Measurements from ENCODE around the gene ZBTB20. TPM values are rescaled to one million over a fixed set of nuclear protein-coding genes. Genes with fewer than 3 reads are reported as not detected.

ZBTB20 gene
- total RNA-seq, 1 experiment from 2014 or later, result 10.7 TPM

DNA sequence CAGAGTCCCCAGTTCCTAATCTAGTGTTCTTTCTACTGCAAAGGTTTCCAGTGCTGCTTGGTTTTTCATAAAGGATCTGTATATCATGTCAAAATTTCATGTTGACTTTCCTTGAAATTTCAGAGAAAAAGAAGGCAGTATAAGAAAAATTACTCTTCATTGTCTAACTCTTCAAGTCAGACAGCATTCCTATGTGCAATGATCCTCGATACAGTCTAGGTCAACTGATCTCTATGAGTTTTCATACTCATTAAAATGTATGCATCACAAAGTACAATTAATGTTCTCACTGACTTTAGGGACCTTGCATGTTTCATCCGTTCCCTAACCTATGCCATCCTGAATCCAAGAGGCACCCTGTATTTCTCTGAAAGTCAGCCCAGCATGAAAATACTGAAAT lies 317.3 kb downstream of the ZBTB20 start:
- TF ChIP-seq, protein P1, sequence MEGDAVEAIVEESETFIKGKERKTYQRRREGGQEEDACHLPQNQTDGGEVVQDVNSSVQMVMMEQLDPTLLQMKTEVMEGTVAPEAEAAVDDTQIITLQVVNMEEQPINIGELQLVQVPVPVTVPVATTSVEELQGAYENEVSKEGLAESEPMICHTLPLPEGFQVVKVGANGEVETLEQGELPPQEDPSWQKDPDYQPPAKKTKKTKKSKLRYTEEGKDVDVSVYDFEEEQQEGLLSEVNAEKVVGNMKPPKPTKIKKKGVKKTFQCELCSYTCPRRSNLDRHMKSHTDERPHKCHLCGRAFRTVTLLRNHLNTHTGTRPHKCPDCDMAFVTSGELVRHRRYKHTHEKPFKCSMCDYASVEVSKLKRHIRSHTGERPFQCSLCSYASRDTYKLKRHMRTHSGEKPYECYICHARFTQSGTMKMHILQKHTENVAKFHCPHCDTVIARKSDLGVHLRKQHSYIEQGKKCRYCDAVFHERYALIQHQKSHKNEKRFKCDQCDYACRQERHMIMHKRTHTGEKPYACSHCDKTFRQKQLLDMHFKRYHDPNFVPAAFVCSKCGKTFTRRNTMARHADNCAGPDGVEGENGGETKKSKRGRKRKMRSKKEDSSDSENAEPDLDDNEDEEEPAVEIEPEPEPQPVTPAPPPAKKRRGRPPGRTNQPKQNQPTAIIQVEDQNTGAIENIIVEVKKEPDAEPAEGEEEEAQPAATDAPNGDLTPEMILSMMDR (IDR thresholded peaks at IDR 0.05; ENCODE audit: unreplicated experiment), result no peak
- Mint-ChIP-seq H3K4me3 (ENCODE audit: unreplicated experiment) (no peak overlapping the region), H3K27ac (ENCODE audit: low read depth, unreplicated experiment) (no peak overlapping the region), H3K27me3 (ENCODE audit: insufficient read depth, unreplicated experiment) (no peaks in the 10 kb centered on the region), H3K9me3 (ENCODE audit: unreplicated experiment) (no peaks in the 10 kb centered on the region), H3K36me3 (ENCODE audit: insufficient read depth, unreplicated experiment) (no peaks in the 10 kb centered on the region), H3K4me1 (ENCODE audit: insufficient read depth, unreplicated experiment) (no peaks in the 10 kb centered on the region)
- intact Hi-C loops (cut with micrococcal nuclease), result loop anchor here (5.0 to 10.0 kb wide), 2 partner anchors 605 to 988 kb away; no protein-coding TSS in a partner anchor
- CTCF ChIA-PET, result interaction anchor here (0.9 to 1.4 kb wide), 4 partner anchors 10 to 985 kb away, joined by 3 to 8 read pairs (median 4); no protein-coding TSS in a partner anchor
- DNase-seq (ENCODE audit: unreplicated experiment), result no peak
- BruUV-seq (replicated peaks), result no TSS peak
- POLR2A ChIA-PET, result interaction anchor here (0.6 kb wide), 1 partner anchor 9 kb away, joined by 3 read pairs; no protein-coding TSS in a partner anchor

DNA sequence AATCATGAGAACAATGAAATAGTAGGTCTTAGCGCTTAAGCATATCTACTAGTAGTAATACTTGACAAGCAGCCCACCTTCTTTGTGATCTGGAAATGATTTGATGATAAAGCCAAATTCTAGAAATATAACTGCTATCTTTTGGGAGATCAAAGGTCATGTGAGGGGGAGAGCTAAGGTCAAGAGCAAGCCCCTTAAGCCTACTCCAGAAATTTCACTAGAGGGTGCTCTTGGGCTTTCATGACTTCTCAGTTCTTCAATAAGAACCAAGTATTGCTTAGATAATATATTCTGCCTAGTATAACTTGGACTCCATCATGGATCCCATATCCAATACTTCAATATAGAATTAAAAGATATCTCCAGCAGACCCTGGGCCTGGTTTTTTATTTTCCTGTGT lies 319.6 kb downstream of the ZBTB20 start:
- peak; percentile 50 for DNase-seq (ENCODE audit: unreplicated experiment)
- intact Hi-C loops (cut with micrococcal nuclease), result loop anchor here (1.0 to 10.0 kb wide), 7 partner anchors 213 to 990 kb away; no protein-coding TSS in a partner anchor
- TF ChIP-seq, protein P1 (IDR thresholded peaks at IDR 0.05; ENCODE audit: unreplicated experiment), result peak; percentile 64
- H3K9me3 Mint-ChIP-seq (ENCODE audit: unreplicated experiment), result no peaks in the 10 kb centered on the region
- no TSS peak for BruUV-seq (replicated peaks)
- no peaks in the 10 kb centered on the region for H3K4me1 Mint-ChIP-seq (ENCODE audit: insufficient read depth, unreplicated experiment)
- H3K27me3 Mint-ChIP-seq (ENCODE audit: insufficient read depth, unreplicated experiment), result no peaks in the 10 kb centered on the region
- no peak overlapping the region for H3K27ac Mint-ChIP-seq (ENCODE audit: low read depth, unreplicated experiment)
- no peak overlapping the region for H3K4me3 Mint-ChIP-seq (ENCODE audit: unreplicated experiment)
- ChIA-PET CTCF (interaction anchor here (0.6 to 1.7 kb wide), 9 partner anchors 13 to 444 kb away, joined by 3 to 6 read pairs (median 4); no protein-coding TSS in a partner anchor), POLR2A (no interaction called here)
- no peaks in the 10 kb centered on the region for H3K36me3 Mint-ChIP-seq (ENCODE audit: insufficient read depth, unreplicated experiment)

DNA sequence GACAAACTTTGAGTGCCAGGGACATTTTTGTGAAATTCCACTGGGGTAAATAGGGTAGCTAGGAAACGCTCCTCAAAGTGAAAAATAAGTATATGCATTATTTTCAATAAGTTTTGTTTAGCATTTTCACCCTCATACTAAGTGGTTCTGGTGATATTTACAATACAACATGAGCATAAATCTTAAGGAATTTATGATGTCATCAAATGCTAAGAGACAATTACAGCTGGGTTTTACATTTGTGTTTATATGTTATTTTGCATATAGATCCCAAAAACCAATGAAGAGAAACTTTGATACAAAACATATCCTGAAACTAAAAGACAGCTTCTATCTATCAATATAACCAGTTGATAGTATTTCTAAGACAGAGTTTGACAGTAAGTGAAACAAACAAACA lies 323.1 kb downstream of the ZBTB20 start:
- ChIA-PET CTCF (interaction anchor here (0.5 kb wide), 1 partner anchor 373 kb away, joined by 3 read pairs; no protein-coding TSS in a partner anchor), POLR2A (interaction anchor here (1.3 kb wide), 1 partner anchor 8 kb away, joined by 3 read pairs; no protein-coding TSS in a partner anchor)
- Mint-ChIP-seq H3K9me3 (ENCODE audit: unreplicated experiment) (no peaks in the 10 kb centered on the region), H3K27ac (ENCODE audit: low read depth, unreplicated experiment) (no peak overlapping the region), H3K27me3 (ENCODE audit: insufficient read depth, unreplicated experiment) (no peaks in the 10 kb centered on the region), H3K4me3 (ENCODE audit: unreplicated experiment) (no peak overlapping the region), H3K4me1 (ENCODE audit: insufficient read depth, unreplicated experiment) (no peaks in the 10 kb centered on the region), H3K36me3 (ENCODE audit: insufficient read depth, unreplicated experiment) (no peaks in the 10 kb centered on the region)
- no peak for DNase-seq (ENCODE audit: unreplicated experiment)
- BruUV-seq (replicated peaks), result no TSS peak
- intact Hi-C loops (cut with micrococcal nuclease), result loop anchor here (10.0 kb wide), 1 partner anchor 611 kb away; no protein-coding TSS in a partner anchor
- TF ChIP-seq, protein P1 (IDR thresholded peaks at IDR 0.05; ENCODE audit: unreplicated experiment), result no peak

DNA sequence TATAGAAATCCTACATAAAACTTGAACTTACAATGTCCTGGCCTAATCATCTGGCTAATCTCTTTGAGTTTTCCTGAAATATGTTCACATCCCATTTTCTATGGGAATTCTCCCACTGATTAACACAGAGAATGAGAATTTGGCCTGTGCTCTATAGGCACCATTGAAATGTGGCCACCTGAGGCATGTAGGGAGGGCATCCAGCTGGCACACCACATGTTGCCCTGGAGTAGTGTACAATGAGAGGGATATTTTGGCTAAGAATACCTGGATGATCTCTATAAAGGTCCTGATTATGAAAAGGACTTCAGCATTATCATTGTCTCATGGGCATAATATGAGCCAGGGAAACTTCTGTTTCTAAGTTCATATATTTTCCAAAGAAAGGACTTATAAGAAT lies 324.0 kb downstream of the ZBTB20 start:
- intact Hi-C loops (cut with micrococcal nuclease), result loop anchor here (10.0 kb wide), 1 partner anchor 612 kb away; no protein-coding TSS in a partner anchor
- TF ChIP-seq, protein P1 (IDR thresholded peaks at IDR 0.05; ENCODE audit: unreplicated experiment), result no peak
- no peak for DNase-seq (ENCODE audit: unreplicated experiment)
- no peaks in the 10 kb centered on the region for H3K4me1 Mint-ChIP-seq (ENCODE audit: insufficient read depth, unreplicated experiment)
- no peaks in the 10 kb centered on the region for H3K9me3 Mint-ChIP-seq (ENCODE audit: unreplicated experiment)
- no peak overlapping the region for H3K4me3 Mint-ChIP-seq (ENCODE audit: unreplicated experiment)
- ChIA-PET POLR2A (interaction anchor here (1.3 kb wide), 1 partner anchor 9 kb away, joined by 3 read pairs; no protein-coding TSS in a partner anchor), CTCF (interaction anchor here (0.5 kb wide), 1 partner anchor 39 kb away, joined by 4 read pairs; no protein-coding TSS in a partner anchor)
- no TSS peak for BruUV-seq (replicated peaks)
- H3K27ac Mint-ChIP-seq (ENCODE audit: low read depth, unreplicated experiment), result no peak overlapping the region
- H3K36me3 Mint-ChIP-seq (ENCODE audit: insufficient read depth, unreplicated experiment), result no peaks in the 10 kb centered on the region
- H3K27me3 Mint-ChIP-seq (ENCODE audit: insufficient read depth, unreplicated experiment), result no peaks in the 10 kb centered on the region

Measured in MCF 10A (cell line).